Keratinocyte (primary cell): ENCODE measurements around the gene ALDH3A2. TPM values are rescaled to one million over a fixed set of nuclear protein-coding genes. Genes with fewer than 3 reads are reported as not detected.

ENCODE experiments used
- DNase-seq: peaks from one replicate; pipeline ENCODE4 v3.0.0-alpha.2; 2011; ENCODE audit warnings: low read depth, missing footprints, low spot score
- FAIRE-seq: peaks from 2 replicates; lab custom pipeline; 2011; peaks lifted over from hg19 to GRCh38; lab: Jason Lieb, UNC
- H2AFZ ChIP-seq: 2 replicates; pipeline ENCODE4 v1.6.0; 2012; ENCODE audit warnings: low read length, control low read depth, inconsistent platforms; ENCODE audit not compliant: control insufficient read depth
- H3K27ac ChIP-seq: 2 replicates; pipeline ENCODE4 v1.5.1; 2011; ENCODE audit warnings: low read length; ENCODE audit not compliant: control insufficient read depth, insufficient read depth
- H3K27me3 ChIP-seq: 3 replicates; pipeline ENCODE4 v1.6.0; 2011; ENCODE audit warnings: low read length; ENCODE audit not compliant: control insufficient read depth, insufficient read depth; ENCODE audit errors: extremely low read depth
- H3K36me3 ChIP-seq, 2 experiments: 2 replicates in 1 of 2; 3 replicates in 1 of 2; pipeline ENCODE4 v1.5.1; 2011; ENCODE audit warnings: low read length in 2 of 2, mild to moderate bottlenecking in 1 of 2; ENCODE audit not compliant: control insufficient read depth in 2 of 2, insufficient read depth in 2 of 2; ENCODE audit errors: extremely low read depth in 1 of 2
- H3K4me1 ChIP-seq: 3 replicates; pipeline ENCODE4 v1.5.1; 2011; ENCODE audit warnings: low read length; ENCODE audit not compliant: control insufficient read depth, insufficient read depth; ENCODE audit errors: extremely low read depth
- H3K4me2 ChIP-seq: 3 replicates; pipeline ENCODE4 v1.6.0; 2011; ENCODE audit warnings: low read depth, low read length; ENCODE audit not compliant: control insufficient read depth, insufficient read depth; ENCODE audit errors: extremely low read depth
- H3K4me3 ChIP-seq, 3 experiments: fragments of 200-600 bp in 1 of 3; sonication (generic) in 1 of 3; 2 replicates in 2 of 3; 3 replicates in 1 of 3; pipeline ENCODE4 v1.5.1; 2011 to 2016; ENCODE audit warnings: low read length in 3 of 3, mild to moderate bottlenecking in 3 of 3, control low read depth in 2 of 3, inconsistent platforms in 1 of 3, low read depth in 1 of 3, mixed read lengths in 1 of 3, mixed run types in 1 of 3, moderate library complexity in 1 of 3; ENCODE audit not compliant: control insufficient read depth in 2 of 3, insufficient read depth in 2 of 3; ENCODE audit errors: extremely low read depth in 1 of 3
- H3K79me2 ChIP-seq: 2 replicates; pipeline ENCODE4 v1.6.0; 2012; ENCODE audit warnings: low read length; ENCODE audit not compliant: control insufficient read depth, insufficient read depth
- H3K9ac ChIP-seq: 3 replicates; pipeline ENCODE4 v1.6.0; 2011; ENCODE audit warnings: low read length; ENCODE audit not compliant: control insufficient read depth, insufficient read depth; ENCODE audit errors: extremely low read depth
- H3K9me1 ChIP-seq: 3 replicates; pipeline ENCODE4 v1.6.0; 2011; ENCODE audit warnings: low read length; ENCODE audit not compliant: control insufficient read depth, insufficient read depth; ENCODE audit errors: extremely low read depth
- H3K9me3 ChIP-seq: 2 replicates; pipeline ENCODE4 v1.5.1; 2012; ENCODE audit warnings: low read depth, low read length; ENCODE audit not compliant: control insufficient read depth
- H4K20me1 ChIP-seq: 3 replicates; pipeline ENCODE4 v1.6.0; 2011; ENCODE audit warnings: low read length; ENCODE audit not compliant: control insufficient read depth, insufficient read depth; ENCODE audit errors: extremely low read depth
- EZH2 ChIP-seq: IDR thresholded peaks from one replicate; pipeline ENCODE4 v1.6.1; 2012; ENCODE audit warnings: inconsistent platforms, mild to moderate bottlenecking, low read length, moderate library complexity
- dilution Hi-C: fragments of 300-500 bp; cut with MboI; formaldehyde crosslinking; loops from one replicate; pipeline ENCODE4 v1.7.0; 2020; ENCODE audit warnings: low sequenced_read_pairs; ENCODE audit not compliant: extremely low pct_ligation_motif_present
- polyA plus RNA-seq, 5 experiments: library from polyadenylated mRNA; depleted of rRNA in 3 of 5; stranded (reverse) in 3 of 5; stranded (forward) in 1 of 5; unstranded in 1 of 5; fragments of >200 nt; gene quantifications; 1 replicate in 1 of 5; 2 replicates in 3 of 5; 3 replicates in 1 of 5; pipeline versions ENCODE4 v1.2.1 to v1.2.3, GENCODE V29; 2011 to 2012; ENCODE audit warnings: missing spikeins in 2 of 5, low read depth in 1 of 5, low replicate concordance in 1 of 5
- TF ChIP-seq, protein P1 (sequence below), 3 experiments: IDR thresholded peaks in 1 of 3; conservative IDR thresholded peaks in 1 of 3; optimal IDR thresholded peaks in 1 of 3; 2 replicates in 2 of 3; 3 replicates in 1 of 3; pipeline versions ENCODE3 to v1.5.1; 2011; ENCODE audit warnings: low read length in 3 of 3, mild to moderate bottlenecking in 3 of 3, moderate library complexity in 2 of 3, control low read depth in 1 of 3, inconsistent platforms in 1 of 3; ENCODE audit not compliant: insufficient read depth in 2 of 3; ENCODE audit errors: extremely low read depth in 1 of 3

ALDH3A2 gene
- polyA plus RNA-seq, 1 donor (not counting 4 experiments of a cell fraction or from before 2014, with no cell fraction given), result 77.6 TPM

DNA sequence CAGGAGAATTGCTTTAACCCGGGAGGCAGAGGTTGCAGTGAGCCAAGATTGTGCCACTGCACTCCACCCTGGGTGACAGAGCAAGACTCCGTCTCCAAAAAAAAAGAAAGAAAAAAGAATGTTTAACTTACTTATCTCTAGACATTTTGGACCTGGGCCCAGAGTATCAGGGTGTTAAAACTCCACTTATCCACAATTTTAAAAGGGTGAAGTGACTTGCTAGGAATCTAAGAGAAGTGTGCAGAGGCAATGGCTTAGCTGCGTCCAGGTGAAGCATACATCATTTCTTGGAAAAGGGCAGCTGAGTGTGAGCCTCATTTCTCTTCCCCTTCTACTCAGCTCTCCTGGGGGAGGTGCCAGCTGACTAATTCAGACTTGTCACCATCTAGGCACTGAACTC, 25.1 kb downstream of the ALDH3A2 start:
- no peaks in the 10 kb centered on the region for H3K27me3 ChIP-seq
- H2AFZ ChIP-seq, result no peak overlapping the region
- no peak overlapping the region for H3K4me3 ChIP-seq
- H3K9ac ChIP-seq, result no peak overlapping the region
- H3K27ac ChIP-seq, result no peak overlapping the region
- H3K4me2 ChIP-seq, result no peak overlapping the region
- dilution Hi-C loops, result loop anchor here (25.0 kb wide), 1 partner anchor 311 kb away; the partner anchor contains the start of gene B9D1
- no peak for TF ChIP-seq EZH2
- FAIRE-seq, result no peak
- no peaks in the 10 kb centered on the region for H3K4me1 ChIP-seq
- H3K9me3 ChIP-seq, result no peaks in the 10 kb centered on the region
- H3K36me3 ChIP-seq, result peaks cover 10 to 13% of the 10 kb centered on the region in 2 experiments
- no peaks in the 10 kb centered on the region for H3K79me2 ChIP-seq
- no peaks in the 10 kb centered on the region for H4K20me1 ChIP-seq
- no peaks in the 10 kb centered on the region for H3K9me1 ChIP-seq
- no peak for DNase-seq

DNA sequence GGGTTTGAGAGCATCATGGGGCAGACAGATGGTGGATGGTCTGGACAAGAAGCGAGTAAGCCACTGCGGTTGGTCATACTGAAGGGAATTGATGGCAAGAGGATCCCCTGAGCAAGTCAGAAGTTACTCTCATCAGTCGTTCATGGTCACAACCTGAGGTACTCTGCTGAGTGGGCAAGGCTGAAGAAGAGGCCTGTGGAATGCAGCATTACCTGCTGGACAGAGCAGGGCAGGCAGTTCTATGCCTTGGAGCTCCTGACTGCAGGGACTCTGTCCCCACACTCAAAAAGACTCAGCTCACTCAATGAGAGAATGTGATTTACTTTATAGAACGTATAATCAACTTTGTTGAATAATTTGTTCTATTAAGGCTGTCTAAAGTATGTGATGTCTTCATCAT, 28.3 kb downstream of the ALDH3A2 start:
- Histone ChIP-seq H3K79me2 (no peaks in the 10 kb centered on the region), H3K4me1 (no peaks in the 10 kb centered on the region), H3K4me3 (no peak overlapping the region), H3K27ac (no peak overlapping the region), H4K20me1 (no peaks in the 10 kb centered on the region), H3K9me1 (no peaks in the 10 kb centered on the region), H3K36me3 (peaks cover 5 to 11% of the 10 kb centered on the region in 2 experiments), H3K27me3 (no peaks in the 10 kb centered on the region), H3K4me2 (no peak overlapping the region), H2AFZ (no peak overlapping the region), H3K9me3 (no peaks in the 10 kb centered on the region), H3K9ac (no peak overlapping the region)
- no peak for DNase-seq
- TF ChIP-seq EZH2, result no peak
- TF ChIP-seq, protein P1, sequence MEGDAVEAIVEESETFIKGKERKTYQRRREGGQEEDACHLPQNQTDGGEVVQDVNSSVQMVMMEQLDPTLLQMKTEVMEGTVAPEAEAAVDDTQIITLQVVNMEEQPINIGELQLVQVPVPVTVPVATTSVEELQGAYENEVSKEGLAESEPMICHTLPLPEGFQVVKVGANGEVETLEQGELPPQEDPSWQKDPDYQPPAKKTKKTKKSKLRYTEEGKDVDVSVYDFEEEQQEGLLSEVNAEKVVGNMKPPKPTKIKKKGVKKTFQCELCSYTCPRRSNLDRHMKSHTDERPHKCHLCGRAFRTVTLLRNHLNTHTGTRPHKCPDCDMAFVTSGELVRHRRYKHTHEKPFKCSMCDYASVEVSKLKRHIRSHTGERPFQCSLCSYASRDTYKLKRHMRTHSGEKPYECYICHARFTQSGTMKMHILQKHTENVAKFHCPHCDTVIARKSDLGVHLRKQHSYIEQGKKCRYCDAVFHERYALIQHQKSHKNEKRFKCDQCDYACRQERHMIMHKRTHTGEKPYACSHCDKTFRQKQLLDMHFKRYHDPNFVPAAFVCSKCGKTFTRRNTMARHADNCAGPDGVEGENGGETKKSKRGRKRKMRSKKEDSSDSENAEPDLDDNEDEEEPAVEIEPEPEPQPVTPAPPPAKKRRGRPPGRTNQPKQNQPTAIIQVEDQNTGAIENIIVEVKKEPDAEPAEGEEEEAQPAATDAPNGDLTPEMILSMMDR (optimal IDR thresholded peaks at IDR 0.05 in 1 of 3, IDR thresholded peaks at IDR 0.05 in 1 of 3, conservative IDR thresholded peaks at IDR 0.05 in 1 of 3; ENCODE audit: extremely low read depth in 1 of 3, insufficient read depth in 2 of 3, low read length in 3 of 3), result no peak
- dilution Hi-C loops, result no loop called here
- FAIRE-seq, result no peak
